ENCODE data around the gene ACBD6. TPM values are rescaled to one million over a fixed set of nuclear protein-coding genes. Genes with fewer than 3 reads are reported as not detected.

Gene ACBD6
- total and polyA plus RNA-seq, 2 experiments from 2014 or later: 75.7 to 88.8 TPM

- TF ChIP-seq CREB1 (CRISPR knock-in tag; IDR thresholded peaks at IDR 0.05; ENCODE audit: low read depth): no peak
- peak; percentile 53 to 66 for TF ChIP-seq CTCF (conservative IDR thresholded peaks at IDR 0.05; ENCODE audit: low read depth in 2 of 2)
- 0 out of 2 replicates have a peak, but pooled peaks have one; percentile 5 for TF ChIP-seq NANOG (IDR thresholded peaks at IDR 0.05; ENCODE audit: borderline replicate concordance)
- TF ChIP-seq EZH2phosphoT487 (IDR thresholded peaks at IDR 0.05; ENCODE audit: unreplicated experiment): no peak
- no peak for TF ChIP-seq JUNB (IDR thresholded peaks at IDR 0.05; ENCODE audit: unreplicated experiment)
- TF ChIP-seq, protein P1, sequence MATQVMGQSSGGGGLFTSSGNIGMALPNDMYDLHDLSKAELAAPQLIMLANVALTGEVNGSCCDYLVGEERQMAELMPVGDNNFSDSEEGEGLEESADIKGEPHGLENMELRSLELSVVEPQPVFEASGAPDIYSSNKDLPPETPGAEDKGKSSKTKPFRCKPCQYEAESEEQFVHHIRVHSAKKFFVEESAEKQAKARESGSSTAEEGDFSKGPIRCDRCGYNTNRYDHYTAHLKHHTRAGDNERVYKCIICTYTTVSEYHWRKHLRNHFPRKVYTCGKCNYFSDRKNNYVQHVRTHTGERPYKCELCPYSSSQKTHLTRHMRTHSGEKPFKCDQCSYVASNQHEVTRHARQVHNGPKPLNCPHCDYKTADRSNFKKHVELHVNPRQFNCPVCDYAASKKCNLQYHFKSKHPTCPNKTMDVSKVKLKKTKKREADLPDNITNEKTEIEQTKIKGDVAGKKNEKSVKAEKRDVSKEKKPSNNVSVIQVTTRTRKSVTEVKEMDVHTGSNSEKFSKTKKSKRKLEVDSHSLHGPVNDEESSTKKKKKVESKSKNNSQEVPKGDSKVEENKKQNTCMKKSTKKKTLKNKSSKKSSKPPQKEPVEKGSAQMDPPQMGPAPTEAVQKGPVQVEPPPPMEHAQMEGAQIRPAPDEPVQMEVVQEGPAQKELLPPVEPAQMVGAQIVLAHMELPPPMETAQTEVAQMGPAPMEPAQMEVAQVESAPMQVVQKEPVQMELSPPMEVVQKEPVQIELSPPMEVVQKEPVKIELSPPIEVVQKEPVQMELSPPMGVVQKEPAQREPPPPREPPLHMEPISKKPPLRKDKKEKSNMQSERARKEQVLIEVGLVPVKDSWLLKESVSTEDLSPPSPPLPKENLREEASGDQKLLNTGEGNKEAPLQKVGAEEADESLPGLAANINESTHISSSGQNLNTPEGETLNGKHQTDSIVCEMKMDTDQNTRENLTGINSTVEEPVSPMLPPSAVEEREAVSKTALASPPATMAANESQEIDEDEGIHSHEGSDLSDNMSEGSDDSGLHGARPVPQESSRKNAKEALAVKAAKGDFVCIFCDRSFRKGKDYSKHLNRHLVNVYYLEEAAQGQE (IDR thresholded peaks at IDR 0.05; ENCODE audit: unreplicated experiment): no peak
- no peak for TF ChIP-seq ZNF331 (CRISPR knock-in tag; IDR thresholded peaks at IDR 0.05; ENCODE audit: low read depth)
- TF ChIP-seq ZNF462 (CRISPR knock-in tag; IDR thresholded peaks at IDR 0.05): no peak
- H2AFZ ChIP-seq: no peak overlapping the region
- H3K27ac ChIP-seq (ENCODE audit: low read depth): peak overlapping the region; percentile 57
- H3K36me3 Mint-ChIP-seq (ENCODE audit: low read depth): peaks cover 21% of the 10 kb centered on the region
- no peaks in the 10 kb centered on the region for H3K36me3 ChIP-seq (ENCODE audit: insufficient read depth)
- H3K4me1 ChIP-seq (ENCODE audit: insufficient read depth): peaks cover 32% of the 10 kb centered on the region
- H3K79me2 ChIP-seq (replicated peaks; ENCODE audit: insufficient read depth): no peaks in the 10 kb centered on the region
- H3K27me3 Mint-ChIP-seq (ENCODE audit: insufficient read depth, low read depth, poor library complexity): peaks cover 23% of the 10 kb centered on the region
- peak; percentile 81 for ATAC-seq
- H4K20me1 ChIP-seq (replicated peaks; ENCODE audit: insufficient read depth): no peaks in the 10 kb centered on the region
- peaks cover 11% of the 10 kb centered on the region for H3F3A ChIP-seq (replicated peaks; ENCODE audit: low read depth)
- peak; percentile 85 for DNase-seq (ENCODE audit: low spot score)
- no peak overlapping the region for H3K4me3 ChIP-seq
- no peak overlapping the region; the same call in 1 of the 2 replicates for H3K4me2 ChIP-seq
- H3K9me3 Mint-ChIP-seq: peaks cover under 1% of the 10 kb centered on the region; the same call in 2 of the 3 replicates
- H3K27me3 ChIP-seq (ENCODE audit: insufficient read depth): no peaks in the 10 kb centered on the region
- H3K4me1 Mint-ChIP-seq: peaks cover 65% of the 10 kb centered on the region
- H3K9me2 ChIP-seq (ENCODE audit: insufficient read depth): no peaks in the 10 kb centered on the region; the same call in 1 of the 2 replicates
- H3K4me3 Mint-ChIP-seq: no peak overlapping the region
- H3K27ac Mint-ChIP-seq: peak overlapping the region; percentile 71
These were observed 232.5 kb downstream of the ACBD6 start for GRCh38 chr1:180269645-180270529.
